HEK293 (cell line): ENCODE results near the gene TM9SF1.

Source experiments
- CTCF ChIA-PET: fragments of 350-600 bp; formaldehyde crosslinking; extraction: SDS; loops from one replicate; lab custom pipeline; 2021; ENCODE audit warnings: antibody characterized with exemption; lab: Yijun Ruan, JAX
- POLR2A ChIA-PET: fragments of 300-600 bp; formaldehyde crosslinking; extraction: SDS; loops from one replicate; lab custom pipeline; 2020; ENCODE audit warnings: antibody characterized with exemption, inconsistent platforms; lab: Yijun Ruan, JAX
- H3K27ac ChIP-seq: fragments of 200-500 bp; sonication (Bioruptor generic); 2 replicates; pipeline ENCODE4 v1.5.1; 2014; ENCODE audit warnings: low read depth, low read length, control low read depth, inconsistent platforms; ENCODE audit errors: extremely low read depth
- H3K36me3 ChIP-seq, 2 experiments: fragments of 200-500 bp in 1 of 2; sonication (Bioruptor generic) in 1 of 2; 1 replicate in 1 of 2; 2 replicates in 1 of 2; pipeline ENCODE4 v1.5.1; 2014 to 2017; ENCODE audit warnings: inconsistent platforms in 2 of 2, low read length in 2 of 2; ENCODE audit not compliant: control insufficient read depth in 2 of 2, insufficient read depth in 1 of 2
- H3K4me1 ChIP-seq: fragments of 200-500 bp; sonication (Bioruptor generic); 2 replicates; pipeline ENCODE4 v1.5.1; 2014; ENCODE audit warnings: mild to moderate bottlenecking, low read length, inconsistent platforms; ENCODE audit not compliant: control insufficient read depth, insufficient read depth
- H3K4me3 ChIP-seq: 2 replicates; pipeline ENCODE4 v1.5.1; 2011; ENCODE audit warnings: low read depth, mild to moderate bottlenecking, control low read depth, low read length, moderate library complexity
- H3K9me3 ChIP-seq: fragments of 200-500 bp; sonication (Bioruptor generic); 2 replicates; pipeline ENCODE4 v1.5.1; 2014; ENCODE audit warnings: low read depth, low read length, inconsistent platforms; ENCODE audit not compliant: control insufficient read depth, insufficient read depth
- GLIS2 ChIP-seq: fragments of 450-650 bp; formaldehyde crosslinking; IDR thresholded peaks from 2 replicates; pipeline ENCODE4 v1.5.1; 2016; ENCODE audit warnings: missing biosample characterization, missing genetic modification characterization
- KLF16 ChIP-seq: fragments of 450-650 bp; formaldehyde crosslinking; IDR thresholded peaks from 2 replicates; pipeline ENCODE4 v1.5.1; 2017; ENCODE audit warnings: missing biosample characterization, missing genetic modification characterization
- MEIS1 ChIP-seq: sonication (generic); formaldehyde crosslinking; IDR thresholded peaks from 2 replicates; pipeline ENCODE4 v1.8.1; 2022; ENCODE audit warnings: missing genetic modification reagents, mild to moderate bottlenecking, borderline replicate concordance
- TCF7L2 ChIP-seq: IDR thresholded peaks from 2 replicates; pipeline ENCODE4 v1.6.1; 2011; ENCODE audit warnings: low read depth, mild to moderate bottlenecking, inconsistent platforms, low read length, moderate library complexity, borderline replicate concordance
- ZFHX2 ChIP-seq: fragments of 450-650 bp; formaldehyde crosslinking; conservative IDR thresholded peaks from 2 replicates; pipeline ENCODE4 v1.5.1; 2016; ENCODE audit warnings: missing biosample characterization, missing genetic modification characterization
- ZNF121 ChIP-seq: fragments of 450-650 bp; formaldehyde crosslinking; IDR thresholded peaks from 2 replicates; pipeline ENCODE4 v1.5.1; 2016; ENCODE audit warnings: missing biosample characterization, missing genetic modification characterization
- ZNF133 ChIP-seq: fragments of 450-650 bp; formaldehyde crosslinking; IDR thresholded peaks from 2 replicates; pipeline ENCODE4 v1.5.1; 2016; ENCODE audit warnings: missing biosample characterization, missing genetic modification characterization
- ZNF175 ChIP-seq: fragments of 450-650 bp; formaldehyde crosslinking; IDR thresholded peaks from 2 replicates; pipeline ENCODE4 v1.5.1; 2016; ENCODE audit warnings: missing biosample characterization, missing genetic modification characterization
- ZNF2 ChIP-seq: fragments of 450-650 bp; formaldehyde crosslinking; IDR thresholded peaks from 2 replicates; pipeline ENCODE4 v1.5.1; 2016; ENCODE audit warnings: missing biosample characterization, missing genetic modification characterization
- ZNF202 ChIP-seq: fragments of 450-650 bp; formaldehyde crosslinking; IDR thresholded peaks from 2 replicates; pipeline ENCODE4 v1.5.1; 2016; ENCODE audit warnings: missing biosample characterization, missing genetic modification characterization, borderline replicate concordance
- ZNF433 ChIP-seq: fragments of 450-650 bp; formaldehyde crosslinking; IDR thresholded peaks from 2 replicates; pipeline ENCODE4 v1.5.1; 2016; ENCODE audit warnings: missing biosample characterization, missing genetic modification characterization, low read depth
- ZNF768 ChIP-seq: fragments of 450-650 bp; formaldehyde crosslinking; IDR thresholded peaks from 2 replicates; pipeline ENCODE4 v1.5.1; 2018; ENCODE audit warnings: missing biosample characterization, mild to moderate bottlenecking, missing genetic modification characterization
- ZNF792 ChIP-seq: fragments of 450-650 bp; formaldehyde crosslinking; IDR thresholded peaks from 2 replicates; pipeline ENCODE4 v1.5.1; 2016; ENCODE audit warnings: missing biosample characterization, missing genetic modification characterization
- ZNF843 ChIP-seq: fragments of 450-650 bp; formaldehyde crosslinking; IDR thresholded peaks from 2 replicates; pipeline ENCODE4 v1.5.1; 2016; ENCODE audit warnings: missing biosample characterization, missing genetic modification characterization
- ZXDB ChIP-seq: fragments of 450-650 bp; formaldehyde crosslinking; IDR thresholded peaks from 2 replicates; pipeline ENCODE4 v1.5.1; 2016; ENCODE audit warnings: missing biosample characterization, missing genetic modification characterization
- TF ChIP-seq, protein P1 (sequence below): fragments of 450-650 bp; formaldehyde crosslinking; IDR thresholded peaks from 2 replicates; pipeline ENCODE4 v1.5.1; 2017; ENCODE audit warnings: missing biosample characterization, missing genetic modification characterization
- TF ChIP-seq, protein P2 (sequence below): fragments of 450-650 bp; formaldehyde crosslinking; IDR thresholded peaks from 2 replicates; pipeline ENCODE4 v1.5.1; 2016; ENCODE audit warnings: missing biosample characterization, missing genetic modification characterization
- TF ChIP-seq, protein P3 (sequence below): fragments of 450-650 bp; IDR thresholded peaks from 2 replicates; pipeline ENCODE4 v1.5.1; 2018; ENCODE audit warnings: missing biosample characterization, missing genetic modification characterization
- TF ChIP-seq, protein P4 (sequence below): fragments of 450-650 bp; formaldehyde crosslinking; IDR thresholded peaks from 2 replicates; pipeline ENCODE4 v1.5.1; 2016; ENCODE audit warnings: missing biosample characterization, missing genetic modification characterization

Gene TM9SF1

DNA sequence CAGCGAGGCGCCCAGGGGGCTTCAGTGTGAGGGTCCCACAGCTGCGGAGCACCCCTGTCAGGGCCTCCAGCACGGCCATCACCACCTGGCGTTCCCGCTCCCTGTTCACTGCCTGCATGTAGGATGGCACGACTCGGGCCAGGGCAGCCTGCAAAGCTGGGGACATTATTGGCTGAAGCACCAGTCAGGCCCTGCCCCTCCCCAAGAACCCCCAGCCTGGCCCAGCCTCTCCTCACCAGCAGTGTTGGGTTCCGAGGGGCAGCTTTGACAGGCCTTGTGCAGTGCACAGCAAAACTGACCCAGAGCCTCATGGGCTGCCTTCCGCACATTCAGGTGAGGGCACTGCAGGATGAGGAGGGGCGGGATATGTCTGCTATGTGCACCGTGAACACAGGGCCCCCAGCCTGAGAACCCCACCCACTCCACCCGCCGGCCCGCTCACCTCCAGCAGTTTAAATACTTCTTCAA, 12.2 kb downstream of the TM9SF1 start:
- TF ChIP-seq KLF16 (tag by site-specific recombination) (no peak), GLIS2 (tag by site-specific recombination) (no peak), ZNF843 (tag by site-specific recombination) (no peak), TCF7L2 (no peak), ZXDB (tag by site-specific recombination) (no peak), ZNF202 (no peak), MEIS1 (CRISPR knock-in tag) (no peak), ZFHX2 (tag by site-specific recombination) (no peak), ZNF121 (tag by site-specific recombination) (no peak), ZNF133 (tag by site-specific recombination) (no peak)
- TF ChIP-seq, protein P1, sequence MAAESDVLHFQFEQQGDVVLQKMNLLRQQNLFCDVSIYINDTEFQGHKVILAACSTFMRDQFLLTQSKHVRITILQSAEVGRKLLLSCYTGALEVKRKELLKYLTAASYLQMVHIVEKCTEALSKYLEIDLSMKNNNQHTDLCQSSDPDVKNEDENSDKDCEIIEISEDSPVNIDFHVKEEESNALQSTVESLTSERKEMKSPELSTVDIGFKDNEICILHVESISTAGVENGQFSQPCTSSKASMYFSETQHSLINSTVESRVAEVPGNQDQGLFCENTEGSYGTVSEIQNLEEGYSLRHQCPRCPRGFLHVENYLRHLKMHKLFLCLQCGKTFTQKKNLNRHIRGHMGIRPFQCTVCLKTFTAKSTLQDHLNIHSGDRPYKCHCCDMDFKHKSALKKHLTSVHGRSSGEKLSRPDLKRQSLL (tag by site-specific recombination): no peak
- TF ChIP-seq, protein P2, sequence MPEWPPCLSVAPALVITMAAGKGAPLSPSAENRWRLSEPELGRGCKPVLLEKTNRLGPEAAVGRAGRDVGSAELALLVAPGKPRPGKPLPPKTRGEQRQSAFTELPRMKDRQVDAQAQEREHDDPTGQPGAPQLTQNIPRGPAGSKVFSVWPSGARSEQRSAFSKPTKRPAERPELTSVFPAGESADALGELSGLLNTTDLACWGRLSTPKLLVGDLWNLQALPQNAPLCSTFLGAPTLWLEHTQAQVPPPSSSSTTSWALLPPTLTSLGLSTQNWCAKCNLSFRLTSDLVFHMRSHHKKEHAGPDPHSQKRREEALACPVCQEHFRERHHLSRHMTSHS (tag by site-specific recombination): no peak
- H3K27ac ChIP-seq: no peak overlapping the region
- peaks cover 5% of the 10 kb centered on the region; the same call in 1 of the 2 replicates for H3K4me1 ChIP-seq
- peaks cover 0 to 97% of the 10 kb centered on the region in 2 experiments; a peak in 2 of 3 replicates for H3K36me3 ChIP-seq
- no peak overlapping the region for H3K4me3 ChIP-seq
- CTCF ChIA-PET: no interaction called here
- POLR2A ChIA-PET: no interaction called here
- no peaks in the 10 kb centered on the region for H3K9me3 ChIP-seq

DNA sequence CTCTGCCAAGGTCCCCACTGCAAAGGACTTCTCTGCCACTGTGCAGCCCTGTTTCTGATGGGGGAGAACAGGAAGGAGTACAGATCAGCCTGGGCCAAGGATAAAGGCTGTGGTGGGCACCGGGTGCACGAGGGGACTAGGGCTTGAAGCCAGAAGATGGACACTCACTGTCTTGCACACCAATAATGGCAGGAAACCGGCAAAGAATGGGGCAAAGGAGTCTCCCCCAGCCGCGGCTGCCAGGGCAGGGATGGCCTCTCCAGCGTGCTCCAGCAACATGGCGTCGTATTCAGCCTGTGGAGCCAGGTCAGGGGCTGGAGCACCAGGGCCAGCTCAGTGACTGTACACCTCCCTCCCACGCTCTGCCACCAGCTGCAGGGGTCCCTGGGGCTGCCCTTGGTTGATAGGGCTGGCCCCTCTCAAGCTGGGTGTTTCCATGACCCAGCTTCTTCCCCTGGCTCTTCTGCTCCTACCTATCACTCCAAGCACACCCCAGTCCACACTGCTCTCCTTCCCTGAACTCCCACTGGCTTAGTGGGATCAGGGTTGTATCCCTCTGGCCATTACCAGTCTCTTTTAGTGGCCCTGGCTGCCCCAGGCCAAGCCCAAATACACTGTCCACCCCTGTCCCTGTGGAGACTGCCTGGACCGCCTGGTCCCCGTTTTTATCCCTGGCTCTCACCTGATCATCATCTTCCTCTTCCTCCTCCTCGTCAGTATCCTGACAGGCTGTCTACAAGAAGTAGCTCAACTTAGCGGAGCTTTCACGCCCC, 12.9 kb downstream of the TM9SF1 start:
- ChIA-PET POLR2A (no interaction called here), CTCF (no interaction called here)
- TF ChIP-seq, protein P3, sequence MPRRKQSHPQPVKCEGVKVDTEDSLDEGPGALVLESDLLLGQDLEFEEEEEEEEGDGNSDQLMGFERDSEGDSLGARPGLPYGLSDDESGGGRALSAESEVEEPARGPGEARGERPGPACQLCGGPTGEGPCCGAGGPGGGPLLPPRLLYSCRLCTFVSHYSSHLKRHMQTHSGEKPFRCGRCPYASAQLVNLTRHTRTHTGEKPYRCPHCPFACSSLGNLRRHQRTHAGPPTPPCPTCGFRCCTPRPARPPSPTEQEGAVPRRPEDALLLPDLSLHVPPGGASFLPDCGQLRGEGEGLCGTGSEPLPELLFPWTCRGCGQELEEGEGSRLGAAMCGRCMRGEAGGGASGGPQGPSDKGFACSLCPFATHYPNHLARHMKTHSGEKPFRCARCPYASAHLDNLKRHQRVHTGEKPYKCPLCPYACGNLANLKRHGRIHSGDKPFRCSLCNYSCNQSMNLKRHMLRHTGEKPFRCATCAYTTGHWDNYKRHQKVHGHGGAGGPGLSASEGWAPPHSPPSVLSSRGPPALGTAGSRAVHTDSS (tag by site-specific recombination): peak; percentile 62
- no peak for TF ChIP-seq ZNF792 (tag by site-specific recombination)
- TF ChIP-seq ZNF175: no peak
- H3K4me1 ChIP-seq: no peaks in the 10 kb centered on the region
- no peak overlapping the region for H3K27ac ChIP-seq
- peaks cover 0 to 98% of the 10 kb centered on the region in 2 experiments; a peak in 2 of 3 replicates for H3K36me3 ChIP-seq
- H3K4me3 ChIP-seq: no peak overlapping the region
- no peaks in the 10 kb centered on the region for H3K9me3 ChIP-seq

DNA sequence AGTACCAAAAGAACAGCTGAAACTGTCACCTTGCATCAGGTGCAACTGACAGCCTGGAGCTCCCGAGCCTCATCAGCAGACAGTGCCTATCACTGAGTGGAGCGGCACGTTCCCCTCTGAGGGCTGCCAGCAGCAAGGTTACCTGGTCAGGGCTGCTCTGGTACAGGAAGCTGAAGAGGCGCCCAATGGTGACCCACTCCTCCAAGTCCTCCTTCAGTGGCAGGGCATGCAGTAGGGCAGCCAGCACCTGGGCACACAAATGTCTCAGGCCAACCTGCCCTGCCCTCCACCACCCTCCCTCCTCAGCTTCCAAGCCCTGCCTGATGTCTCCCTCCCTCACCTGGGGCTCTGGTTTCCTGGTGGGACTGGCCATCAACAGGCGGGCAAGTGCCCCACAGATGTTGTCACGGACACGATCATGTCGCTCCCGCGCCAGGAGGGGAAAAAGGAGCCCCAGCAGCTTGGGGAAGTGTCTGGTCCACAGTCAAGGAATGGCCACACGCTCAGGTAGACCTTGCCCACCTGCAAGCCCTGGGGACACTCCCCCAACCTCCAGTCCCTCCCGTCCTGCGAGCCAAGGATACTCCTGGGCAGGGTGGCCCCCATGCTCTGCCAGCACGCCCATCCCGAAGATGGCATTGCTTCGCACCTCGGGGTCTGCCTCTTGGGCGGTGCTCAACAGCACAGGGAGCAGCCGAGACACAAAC, 13.7 kb downstream of the TM9SF1 start:
- Histone ChIP-seq H3K4me1 (no peaks in the 10 kb centered on the region), H3K9me3 (no peaks in the 10 kb centered on the region), H3K4me3 (no peak overlapping the region), H3K27ac (no peak overlapping the region), H3K36me3 (peaks cover 0 to 98% of the 10 kb centered on the region in 2 experiments; a peak in 2 of 3 replicates)
- POLR2A ChIA-PET: interaction anchor here (0.6 to 1.0 kb wide), 4 partner anchors 12 to 87 kb away, joined by 3 to 4 read pairs (median 3); partner anchors contain the start of genes EMC9, MDP1 and PCK2
- CTCF ChIA-PET: interaction anchor here (0.9 to 1.0 kb wide), 2 partner anchors 19 to 20 kb away, joined by 3 to 4 read pairs; partner anchors contain the start of gene IRF9
- TF ChIP-seq ZNF768 (tag by site-specific recombination) (no peak), ZNF433 (no peak), ZNF2 (tag by site-specific recombination) (no peak), ZNF133 (tag by site-specific recombination) (no peak)
- TF ChIP-seq, protein P4, sequence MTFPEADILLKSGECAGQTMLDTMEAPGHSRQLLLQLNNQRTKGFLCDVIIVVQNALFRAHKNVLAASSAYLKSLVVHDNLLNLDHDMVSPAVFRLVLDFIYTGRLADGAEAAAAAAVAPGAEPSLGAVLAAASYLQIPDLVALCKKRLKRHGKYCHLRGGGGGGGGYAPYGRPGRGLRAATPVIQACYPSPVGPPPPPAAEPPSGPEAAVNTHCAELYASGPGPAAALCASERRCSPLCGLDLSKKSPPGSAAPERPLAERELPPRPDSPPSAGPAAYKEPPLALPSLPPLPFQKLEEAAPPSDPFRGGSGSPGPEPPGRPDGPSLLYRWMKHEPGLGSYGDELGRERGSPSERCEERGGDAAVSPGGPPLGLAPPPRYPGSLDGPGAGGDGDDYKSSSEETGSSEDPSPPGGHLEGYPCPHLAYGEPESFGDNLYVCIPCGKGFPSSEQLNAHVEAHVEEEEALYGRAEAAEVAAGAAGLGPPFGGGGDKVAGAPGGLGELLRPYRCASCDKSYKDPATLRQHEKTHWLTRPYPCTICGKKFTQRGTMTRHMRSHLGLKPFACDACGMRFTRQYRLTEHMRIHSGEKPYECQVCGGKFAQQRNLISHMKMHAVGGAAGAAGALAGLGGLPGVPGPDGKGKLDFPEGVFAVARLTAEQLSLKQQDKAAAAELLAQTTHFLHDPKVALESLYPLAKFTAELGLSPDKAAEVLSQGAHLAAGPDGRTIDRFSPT (tag by site-specific recombination): no peak
